PC-3 (cell line): ENCODE data around the gene C14orf93. TPM values are rescaled to one million over a fixed set of nuclear protein-coding genes. Genes with fewer than 3 reads are reported as not detected.

Experiments
- ATAC-seq: fragments of 200-7000 bp; cut with Tn5 transposase; 2 replicates; pipeline ENCODE4 v1.9.1; 2020; ENCODE audit warnings: mild to moderate bottlenecking, moderate library complexity
- BruUV-seq: library from RNA; stranded (reverse); fragments of 400-500 nt; replicated peaks from 2 replicates; lab custom pipeline; 2021; lab: Mats Ljungman, UMichigan
- CTCF ChIA-PET: fragments of 300-600 bp; sonication (Branson Sonifier 250); formaldehyde crosslinking; loops from one replicate; lab custom pipeline; 2022; ENCODE audit warnings: antibody characterized with exemption; lab: Charles Lee
- POLR2A ChIA-PET: fragments of 300-600 bp; sonication (Branson Sonifier 250); formaldehyde crosslinking; loops from one replicate; lab custom pipeline; 2022; ENCODE audit warnings: antibody characterized with exemption; ENCODE audit not compliant: unreplicated experiment; lab: Charles Lee
- DNase-seq: peaks from one replicate; pipeline ENCODE4 v3.0.0-alpha.2; 2015
- H2AFZ ChIP-seq: fragments of 300-600 bp; sonication (generic); 2 replicates; pipeline ENCODE4 v1.6.0; 2016; ENCODE audit warnings: antibody characterized with exemption, low read length
- H3F3A ChIP-seq: fragments of 300-600 bp; sonication (generic); one replicate; pipeline ENCODE4 v1.6.0; 2017; ENCODE audit warnings: antibody characterized with exemption, low read length, control low read depth, mild to moderate bottlenecking; ENCODE audit not compliant: unreplicated experiment
- H3K27ac ChIP-seq: fragments of 300-600 bp; sonication (generic); 2 replicates; pipeline ENCODE4 v1.5.1; 2016; ENCODE audit warnings: mild to moderate bottlenecking, low read length
- H3K27me3 ChIP-seq: fragments of 300-600 bp; sonication (generic); 2 replicates; pipeline ENCODE4 v1.6.1; 2016; ENCODE audit warnings: low read length, mixed read lengths
- H3K36me3 ChIP-seq: fragments of 300-600 bp; sonication (generic); 2 replicates; pipeline ENCODE4 v1.6.1; 2016; ENCODE audit warnings: low read depth, mixed run types, low read length, mixed read lengths
- H3K4me1 ChIP-seq: fragments of 300-600 bp; sonication (generic); 2 replicates; pipeline ENCODE4 v1.5.1; 2016; ENCODE audit warnings: low read length; ENCODE audit not compliant: insufficient read depth
- H3K4me2 ChIP-seq: fragments of 300-600 bp; sonication (generic); 2 replicates; pipeline ENCODE4 v1.6.0; 2016; ENCODE audit warnings: low read length
- H3K4me3 ChIP-seq: fragments of 300-600 bp; sonication (generic); 2 replicates; pipeline ENCODE4 v1.5.1; 2016; ENCODE audit warnings: mild to moderate bottlenecking, low read length, mixed read lengths
- H3K79me2 ChIP-seq: fragments of 300-600 bp; sonication (generic); 2 replicates; pipeline ENCODE4 v1.6.1; 2017; ENCODE audit warnings: low read length, mixed read lengths
- H3K9ac ChIP-seq: fragments of 300-600 bp; sonication (generic); 2 replicates; pipeline ENCODE4 v1.6.0; 2016; ENCODE audit warnings: mild to moderate bottlenecking, low read length
- H3K9me2 ChIP-seq: fragments of 300-600 bp; sonication (generic); replicated peaks from 2 replicates; pipeline ENCODE4 v1.6.1; 2016; ENCODE audit warnings: mixed run types, low read length, mixed read lengths
- H3K9me3 ChIP-seq: fragments of 300-600 bp; sonication (generic); 2 replicates; pipeline ENCODE4 v1.6.1; 2016; ENCODE audit warnings: low read length, mixed read lengths
- H4K20me1 ChIP-seq: fragments of 300-600 bp; sonication (generic); 2 replicates; pipeline ENCODE4 v1.6.1; 2016; ENCODE audit warnings: low read length, mixed read lengths
- CTCF ChIP-seq: fragments of 300-600 bp; sonication (generic); conservative IDR thresholded peaks from 2 replicates; pipeline ENCODE4 v1.5.1; 2017; ENCODE audit warnings: antibody characterized with exemption, low read depth, mild to moderate bottlenecking, low read length
- EZH2 ChIP-seq: fragments of 300-600 bp; sonication (generic); IDR thresholded peaks from one replicate; pipeline ENCODE4 v1.6.1; 2017; ENCODE audit warnings: antibody characterized with exemption, mild to moderate bottlenecking, low read length; ENCODE audit not compliant: unreplicated experiment
- EZH2phosphoT487 ChIP-seq: fragments of 300-600 bp; sonication (generic); IDR thresholded peaks from 2 replicates; pipeline ENCODE4 v1.6.1; 2018; ENCODE audit warnings: mild to moderate bottlenecking, antibody characterized with exemption, low read length, borderline replicate concordance
- intact Hi-C: fragments of 100-400 bp; cut with micrococcal nuclease; formaldehyde crosslinking; loops from 2 replicates; pipeline ENCODE4 v1.9.0; 2023
- total RNA-seq: library from RNA; depleted of rRNA; stranded (reverse); fragments of >200 nt; gene quantifications from 2 replicates; pipeline ENCODE4 v1.2.3, GENCODE V29; 2014

C14orf93 gene
- total RNA-seq, 1 experiment from 2014 or later: 5.8 TPM

GRCh38 chr14:23020143-23021128 is 10.5 kb upstream of the C14orf93 start:
- intact Hi-C loops: no loop called here
- H2AFZ ChIP-seq: no peak overlapping the region
- DNase-seq (no peak), ATAC-seq (no peak)
- H3K9ac ChIP-seq: no peak overlapping the region
- no peak overlapping the region for H3K4me2 ChIP-seq
- TF ChIP-seq EZH2: no peak
- TF ChIP-seq CTCF: no peak
- TF ChIP-seq EZH2phosphoT487: no peak
- no peaks in the 10 kb centered on the region for H3K79me2 ChIP-seq
- no peaks in the 10 kb centered on the region for H3K9me3 ChIP-seq
- ChIA-PET POLR2A (no interaction called here), CTCF (interaction anchor here (0.7 kb wide), 1 partner anchor 39 kb away, joined by 5 read pairs; no protein-coding TSS in a partner anchor)
- BruUV-seq: no TSS peak
- H3K36me3 ChIP-seq: peaks cover 9% of the 10 kb centered on the region; the same call in 1 of the 2 replicates
- no peaks in the 10 kb centered on the region for H3K4me1 ChIP-seq
- H4K20me1 ChIP-seq: no peaks in the 10 kb centered on the region
- H3K27ac ChIP-seq: no peak overlapping the region
- H3K27me3 ChIP-seq: no peaks in the 10 kb centered on the region
- H3F3A ChIP-seq: no peaks in the 10 kb centered on the region
- no peak overlapping the region for H3K4me3 ChIP-seq
- no peaks in the 10 kb centered on the region for H3K9me2 ChIP-seq

GRCh38 chr14:23018107-23018506 is 8.2 kb upstream of the C14orf93 start:
- Histone ChIP-seq H4K20me1 (no peaks in the 10 kb centered on the region), H3K9me3 (no peaks in the 10 kb centered on the region), H3K4me3 (no peak overlapping the region), H3K27me3 (no peaks in the 10 kb centered on the region), H3K9ac (no peak overlapping the region), H2AFZ (no peak overlapping the region), H3K4me2 (no peak overlapping the region), H3K4me1 (no peaks in the 10 kb centered on the region), H3K36me3 (no peaks in the 10 kb centered on the region), H3K27ac (no peak overlapping the region), H3K9me2 (no peaks in the 10 kb centered on the region), H3K79me2 (no peaks in the 10 kb centered on the region), H3F3A (no peaks in the 10 kb centered on the region)
- ATAC-seq (no peak), DNase-seq (no peak)
- ChIA-PET CTCF (no interaction called here), POLR2A (interaction anchor here (0.6 kb wide), 1 partner anchor 181 kb away, joined by 3 read pairs; no protein-coding TSS in a partner anchor)
- intact Hi-C loops: no loop called here
- no TSS peak for BruUV-seq
- TF ChIP-seq CTCF (no peak), EZH2phosphoT487 (no peak)

- DNase-seq (no peak), ATAC-seq (no peak)
- no peaks in the 10 kb centered on the region for H3K36me3 ChIP-seq
- H3K9me3 ChIP-seq: no peaks in the 10 kb centered on the region
- ChIA-PET POLR2A (no interaction called here), CTCF (no interaction called here)
- H3K9ac ChIP-seq: no peak overlapping the region
- H3K79me2 ChIP-seq: no peaks in the 10 kb centered on the region
- no peaks in the 10 kb centered on the region for H3K9me2 ChIP-seq
- no peak for TF ChIP-seq CTCF
- TF ChIP-seq EZH2: no peak
- TF ChIP-seq EZH2phosphoT487: no peak
- H3K4me2 ChIP-seq: no peak overlapping the region
- no peak overlapping the region for H3K27ac ChIP-seq
- no peak overlapping the region for H3K4me3 ChIP-seq
- BruUV-seq: no TSS peak
- no peaks in the 10 kb centered on the region for H3K27me3 ChIP-seq
- no peaks in the 10 kb centered on the region for H3K4me1 ChIP-seq
- intact Hi-C loops: no loop called here
- H3F3A ChIP-seq: no peaks in the 10 kb centered on the region
- H4K20me1 ChIP-seq: no peaks in the 10 kb centered on the region
- H2AFZ ChIP-seq: no peak overlapping the region
These were observed 7.1 kb upstream of the C14orf93 start for GRCh38 chr14:23017091-23017490.
